ENCODE measurements around the gene TMEM134.
A peak's percentile ranks its signal among the peaks of the same experiment; 100 is the strongest.
"Not testable (repeated sequence)": the region's sequence is repeated elsewhere in the genome, so short reads cannot be mapped to it uniquely, and the experiment has no call there.

TMEM134 gene

DNA sequence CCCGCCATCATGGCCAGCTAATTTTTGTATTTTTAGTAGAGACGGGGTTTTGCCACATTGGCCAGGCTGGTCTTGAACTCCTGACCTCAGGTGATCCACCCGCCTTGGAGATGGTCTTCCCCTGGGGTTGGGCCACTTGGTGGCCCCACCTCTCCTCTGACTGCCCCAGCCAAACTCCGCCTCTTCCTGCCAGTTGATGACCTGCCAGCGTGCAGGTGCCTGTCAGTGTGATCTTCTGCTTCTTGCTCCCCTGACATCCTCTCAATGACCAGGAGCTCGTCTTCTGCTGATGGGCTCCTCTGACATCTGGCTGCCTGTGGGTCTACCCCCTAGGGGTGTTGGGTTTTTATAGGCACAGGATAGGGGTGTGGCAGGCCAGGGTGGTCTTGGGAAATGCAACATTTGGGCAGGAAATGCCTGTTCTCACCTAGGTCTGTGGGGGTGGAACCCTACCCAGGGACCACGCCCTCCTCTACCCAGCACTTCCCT, 16.9 kb upstream of the TMEM134 start:
- DNase-seq (ENCODE audit: low read depth) = not testable (repeated sequence)

DNA sequence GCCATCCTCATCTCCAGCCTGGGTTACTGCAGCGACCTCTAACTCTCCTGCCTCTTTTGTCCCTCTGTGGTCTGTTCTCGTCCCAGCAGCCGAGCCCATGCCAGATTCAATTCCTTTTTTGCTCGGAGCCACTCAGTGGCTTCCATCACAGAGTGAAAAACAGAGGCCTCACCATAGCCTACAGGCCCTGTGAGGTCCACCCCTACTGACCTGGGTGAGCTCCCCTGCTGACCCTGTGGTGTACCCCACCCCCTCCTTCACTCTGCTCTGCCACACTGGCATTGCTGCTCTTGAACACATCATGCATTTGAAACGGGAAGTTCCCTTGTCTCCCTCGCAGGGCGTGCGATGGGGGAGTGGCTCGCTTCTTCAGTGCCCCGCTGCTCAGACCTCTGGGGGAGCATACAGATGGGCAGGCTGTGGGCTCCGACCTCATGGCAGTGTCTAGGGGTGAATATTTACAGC, 15.8 kb upstream of the TMEM134 start:
- DNase-seq (ENCODE audit: low read depth) = peak; percentile 70

DNA sequence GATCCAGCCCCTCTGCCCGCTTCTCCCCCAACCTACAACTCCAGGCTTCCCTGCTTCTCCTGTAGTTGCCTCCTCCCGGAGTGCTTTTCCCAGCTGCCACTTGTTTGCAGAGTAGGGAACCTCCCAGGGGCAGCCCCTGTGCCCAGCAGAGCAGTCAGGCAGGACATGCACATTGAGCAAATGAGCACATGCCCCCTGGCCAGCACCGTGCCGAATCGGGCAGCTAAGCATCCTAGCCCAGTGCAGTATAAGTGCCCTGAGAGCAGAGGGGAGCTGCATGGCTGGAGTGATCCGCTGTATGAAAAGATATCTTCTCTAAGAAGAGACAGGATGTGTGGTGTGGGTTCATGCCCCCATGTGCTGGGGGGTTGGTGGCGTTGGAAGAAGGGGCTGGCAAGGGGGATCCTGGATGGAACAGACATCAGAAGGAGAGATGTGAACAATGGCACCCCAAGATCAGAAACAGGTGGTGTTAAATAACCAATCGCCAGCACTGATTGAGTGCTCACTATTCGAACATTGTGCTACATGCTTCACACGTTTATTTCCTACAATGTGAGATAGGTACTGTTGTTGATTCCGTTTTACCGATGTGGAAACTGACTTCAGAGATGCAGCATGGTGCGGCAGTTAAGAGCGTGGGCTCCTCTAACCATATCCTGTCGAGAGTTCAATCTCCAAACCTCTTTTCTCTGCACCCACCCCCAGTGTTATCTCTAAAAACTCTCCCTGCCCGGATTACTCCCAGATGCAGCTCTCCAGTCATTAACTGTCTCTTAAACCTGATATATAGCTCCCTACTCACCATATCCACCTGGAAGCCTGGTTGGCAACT, 15.0 kb upstream of the TMEM134 start:
- no peak for DNase-seq (ENCODE audit: low read depth)

DNA sequence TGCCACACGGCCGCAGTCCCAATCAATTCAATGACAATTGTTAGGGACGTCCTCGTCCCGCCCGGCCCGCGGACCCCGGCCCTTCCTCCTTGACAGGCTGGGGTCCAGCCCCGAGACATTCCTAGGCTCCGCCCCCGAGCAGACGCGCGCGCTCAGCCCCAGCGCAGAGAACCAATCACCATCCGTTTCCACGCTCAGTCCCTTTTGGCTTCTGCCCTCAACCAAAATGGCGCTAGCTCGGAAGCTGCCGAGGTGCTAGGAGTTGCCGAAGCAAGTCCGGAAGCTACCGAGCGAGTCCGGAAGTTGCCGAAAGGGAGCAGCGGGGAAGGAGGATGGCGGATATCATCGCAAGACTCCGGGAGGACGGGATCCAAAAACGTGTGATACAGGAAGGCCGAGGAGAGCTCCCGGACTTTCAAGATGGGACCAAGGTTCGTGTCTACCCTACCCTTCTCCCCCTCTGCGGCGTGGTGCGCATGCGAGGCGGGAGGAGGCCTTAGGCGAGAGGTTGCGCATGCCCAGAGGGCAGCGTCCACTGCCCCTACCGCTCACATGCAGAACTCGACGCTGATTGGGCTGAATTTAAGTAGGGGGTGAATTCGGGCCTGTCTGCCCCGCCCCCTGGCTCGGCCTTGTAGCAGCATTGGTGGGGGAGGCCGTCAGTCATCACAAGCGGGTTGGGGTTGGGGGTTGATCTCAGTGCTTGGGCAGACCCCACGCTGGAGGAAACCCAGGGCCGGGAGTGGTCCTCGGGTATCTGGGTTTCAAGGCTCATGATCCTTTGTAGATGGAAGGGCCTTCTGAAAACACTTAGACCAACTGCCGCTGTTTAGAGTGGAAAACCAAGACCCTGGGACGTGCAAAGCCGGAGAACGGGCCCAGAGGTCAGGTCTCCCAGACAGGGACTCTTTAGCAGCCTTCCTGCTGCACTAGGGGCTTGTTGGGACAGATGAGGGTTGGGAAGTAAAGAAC, 14.1 kb upstream of the TMEM134 start, which contains the start of gene AIP:
Gene AIP, plus strand, starts transcription at position 200 of the 972 bp plus-strand sequence. Its CDS starts 133 bp downstream, at position 333.
- DNase-seq (ENCODE audit: low read depth) = peak; percentile 96

DNA sequence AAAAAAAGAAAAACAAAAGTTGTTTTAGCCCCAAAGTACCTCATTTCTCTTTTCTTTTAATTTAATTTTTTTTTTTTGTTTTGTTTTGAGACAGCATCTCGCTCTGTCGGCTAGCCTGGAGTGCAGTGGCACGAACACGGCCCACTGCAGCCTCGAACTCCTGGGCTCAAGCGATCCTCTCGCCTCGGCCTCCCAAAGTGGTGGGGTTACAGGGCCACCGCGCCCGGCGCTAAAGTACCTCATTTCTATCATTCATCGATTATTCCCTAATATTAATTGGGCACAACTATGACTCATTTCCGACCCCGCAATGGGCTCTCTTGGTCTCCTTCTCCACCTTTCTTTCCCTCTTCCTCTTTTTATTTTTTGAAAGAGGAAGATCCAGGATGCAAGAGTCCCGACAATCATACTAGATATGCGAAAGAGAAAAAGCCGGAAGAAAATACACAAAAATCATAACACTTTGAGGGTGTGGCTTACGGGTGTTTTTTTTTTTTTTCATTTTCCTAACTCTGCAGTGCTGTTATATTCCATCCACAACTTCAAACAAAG, 13.3 kb upstream of the TMEM134 start:
- DNase-seq (ENCODE audit: low read depth) = no peak

DNA sequence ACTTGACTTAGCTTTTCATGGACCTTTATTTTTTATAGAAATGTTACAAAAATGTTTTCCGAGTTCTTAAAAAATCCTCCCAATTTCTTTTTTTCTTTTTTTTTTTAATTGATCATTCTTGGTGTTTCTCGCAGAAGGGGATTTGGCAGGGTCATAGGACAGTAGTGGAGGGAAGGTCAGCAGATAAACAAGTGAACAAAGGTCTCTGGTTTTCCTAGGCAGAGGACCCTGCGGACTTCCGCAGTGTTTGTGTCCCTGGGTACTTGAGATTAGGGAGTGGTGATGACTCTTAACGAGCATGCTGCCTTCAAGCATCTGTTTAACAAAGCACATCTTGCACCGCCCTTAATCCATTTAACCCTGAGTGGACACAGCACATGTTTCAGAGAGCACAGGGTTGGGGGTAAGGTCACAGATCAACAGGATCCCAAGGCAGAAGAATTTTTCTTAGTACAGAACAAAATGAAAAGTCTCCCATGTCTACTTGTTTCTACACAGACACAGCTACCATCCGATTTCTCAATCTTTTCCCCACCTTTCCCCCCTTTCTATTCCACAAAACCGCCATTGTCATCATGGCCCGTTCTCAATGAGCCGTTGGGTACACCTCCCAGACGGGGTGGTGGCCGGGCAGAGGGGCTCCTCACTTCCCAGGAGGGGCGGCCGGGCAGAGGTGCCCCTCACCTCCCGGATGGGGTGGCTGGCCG, 8.4 kb upstream of the TMEM134 start:
- not testable (repeated sequence) for DNase-seq (ENCODE audit: low read depth)

DNA sequence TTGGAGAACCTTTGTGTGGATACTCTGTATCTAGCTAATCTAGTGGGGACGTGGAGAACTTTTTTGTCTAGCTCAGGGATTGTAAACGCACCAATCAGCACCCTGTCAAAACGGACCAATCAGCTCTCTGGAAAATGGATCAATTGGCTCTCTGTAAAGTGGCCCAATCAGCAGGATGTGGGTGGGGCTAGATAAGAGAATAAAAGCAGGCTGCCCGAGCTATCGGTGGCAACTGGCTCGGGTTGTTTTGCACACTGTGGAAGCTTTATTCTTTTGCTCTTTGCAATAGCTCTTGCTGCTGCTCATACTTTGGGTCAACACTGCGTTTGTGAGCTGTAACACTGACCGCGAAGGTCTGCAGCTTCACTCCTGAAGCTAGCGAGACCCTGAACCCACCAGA, 7.6 kb upstream of the TMEM134 start:
- DNase-seq (ENCODE audit: low read depth) = not testable (repeated sequence)

DNA sequence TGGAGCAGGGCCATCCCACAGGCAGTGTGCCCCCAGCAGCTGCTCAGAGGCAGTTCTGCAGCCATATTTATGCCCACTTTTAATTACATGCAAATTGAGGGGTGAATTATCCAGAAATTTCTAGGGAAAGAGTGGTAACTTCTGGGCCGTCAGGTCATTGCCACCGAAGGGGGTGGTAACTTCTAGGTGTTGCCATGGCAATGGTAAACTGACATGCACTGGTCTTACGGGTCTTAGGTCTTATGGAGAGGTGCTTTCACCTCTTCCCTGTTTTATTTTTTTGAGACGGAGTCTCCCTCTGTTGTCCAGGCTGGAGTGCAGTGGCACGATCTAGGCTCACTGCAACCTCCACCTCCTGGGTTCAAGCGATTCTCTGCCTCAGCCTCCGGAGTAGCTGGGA, 3.8 kb upstream of the TMEM134 start:
- no peak for DNase-seq (ENCODE audit: low read depth)

DNA sequence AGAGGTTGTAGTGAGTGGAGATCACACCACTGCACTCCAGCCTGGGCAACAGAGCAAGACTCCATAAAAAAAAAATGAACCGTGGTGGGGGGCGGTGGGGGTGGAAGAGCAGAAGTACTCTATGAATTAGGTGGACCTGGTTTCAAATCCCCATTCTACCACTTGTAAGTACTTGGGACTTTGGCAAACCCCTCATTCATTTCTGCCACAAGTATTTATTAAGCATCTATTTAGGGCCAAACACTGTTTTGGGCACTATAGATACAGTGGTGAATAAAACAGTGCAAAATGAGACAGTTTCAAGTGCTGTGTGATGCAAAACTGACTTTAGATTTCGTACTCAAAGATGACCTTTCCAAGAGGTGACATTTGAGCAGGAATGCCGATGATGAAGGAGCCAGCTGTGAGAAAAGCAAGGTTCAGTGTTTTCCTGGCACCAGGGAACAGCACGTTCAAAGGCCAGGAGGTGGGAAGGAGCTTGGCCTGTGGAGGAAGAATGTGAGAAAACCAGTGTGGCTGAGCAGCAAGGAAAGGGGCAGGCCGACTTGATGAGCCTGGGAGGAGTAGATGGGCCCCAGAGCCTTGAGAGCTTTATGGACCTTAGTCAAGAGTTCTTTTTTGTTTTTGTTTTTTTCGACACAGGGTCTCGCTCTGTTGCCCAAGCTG, 1.4 kb upstream of the TMEM134 start:
- no peak for DNase-seq (ENCODE audit: low read depth)

DNA sequence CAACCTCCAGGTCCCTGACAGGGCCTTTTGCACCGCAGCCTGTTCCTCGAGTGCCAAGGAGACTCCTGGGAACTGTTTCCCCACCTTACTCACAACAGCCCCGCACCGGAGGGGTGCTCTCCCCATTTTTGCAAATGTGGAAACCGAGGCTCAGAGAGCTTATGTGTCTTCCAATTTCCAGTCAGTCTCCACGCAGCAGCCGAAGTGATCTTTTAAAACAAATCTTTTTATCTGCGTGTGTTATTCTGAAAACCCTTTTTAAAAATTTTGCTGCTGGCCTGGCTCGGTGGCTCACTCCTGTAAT, 409 bp upstream of the TMEM134 start:
- no peak for DNase-seq (ENCODE audit: low read depth)

DNA sequence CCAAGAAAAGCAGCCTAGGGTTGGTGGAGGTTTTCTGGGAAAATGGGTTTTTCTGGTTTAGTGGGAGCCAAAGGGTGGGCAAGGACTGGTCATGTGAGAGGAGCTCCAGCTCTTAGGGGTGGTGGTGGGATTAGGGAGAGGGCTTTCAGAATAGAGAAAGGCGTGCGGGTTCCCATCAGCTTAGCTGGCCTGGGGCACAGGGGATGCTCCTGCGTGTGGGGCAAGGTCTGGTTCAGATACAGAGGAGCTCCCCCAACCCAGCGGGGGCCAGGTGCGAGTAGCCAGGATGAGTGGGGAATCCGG, 644 bp downstream of the TMEM134 start:
- no peak for DNase-seq (ENCODE audit: low read depth)

DNA sequence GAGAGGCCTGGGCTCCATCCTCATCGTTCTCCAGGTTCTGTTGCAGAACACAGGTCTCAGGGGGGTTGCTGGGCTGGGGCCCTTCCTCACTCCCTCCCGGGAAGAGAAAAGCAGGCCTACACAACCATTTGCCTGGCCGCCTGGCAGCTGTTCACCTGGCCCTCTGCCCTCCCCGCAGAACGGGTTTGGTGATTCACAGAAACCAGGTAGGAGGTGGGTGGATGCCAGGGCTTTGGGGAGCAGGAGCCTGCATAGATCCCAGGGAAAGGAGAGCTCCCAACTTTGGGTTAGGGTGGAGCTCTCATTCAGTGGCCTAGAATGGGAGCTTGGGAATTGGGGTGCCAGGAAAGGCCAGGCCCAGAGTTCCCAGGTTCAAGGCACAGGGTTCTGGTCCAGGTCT, 995 bp downstream of the TMEM134 start:
- DNase-seq (ENCODE audit: low read depth) = no peak

DNA sequence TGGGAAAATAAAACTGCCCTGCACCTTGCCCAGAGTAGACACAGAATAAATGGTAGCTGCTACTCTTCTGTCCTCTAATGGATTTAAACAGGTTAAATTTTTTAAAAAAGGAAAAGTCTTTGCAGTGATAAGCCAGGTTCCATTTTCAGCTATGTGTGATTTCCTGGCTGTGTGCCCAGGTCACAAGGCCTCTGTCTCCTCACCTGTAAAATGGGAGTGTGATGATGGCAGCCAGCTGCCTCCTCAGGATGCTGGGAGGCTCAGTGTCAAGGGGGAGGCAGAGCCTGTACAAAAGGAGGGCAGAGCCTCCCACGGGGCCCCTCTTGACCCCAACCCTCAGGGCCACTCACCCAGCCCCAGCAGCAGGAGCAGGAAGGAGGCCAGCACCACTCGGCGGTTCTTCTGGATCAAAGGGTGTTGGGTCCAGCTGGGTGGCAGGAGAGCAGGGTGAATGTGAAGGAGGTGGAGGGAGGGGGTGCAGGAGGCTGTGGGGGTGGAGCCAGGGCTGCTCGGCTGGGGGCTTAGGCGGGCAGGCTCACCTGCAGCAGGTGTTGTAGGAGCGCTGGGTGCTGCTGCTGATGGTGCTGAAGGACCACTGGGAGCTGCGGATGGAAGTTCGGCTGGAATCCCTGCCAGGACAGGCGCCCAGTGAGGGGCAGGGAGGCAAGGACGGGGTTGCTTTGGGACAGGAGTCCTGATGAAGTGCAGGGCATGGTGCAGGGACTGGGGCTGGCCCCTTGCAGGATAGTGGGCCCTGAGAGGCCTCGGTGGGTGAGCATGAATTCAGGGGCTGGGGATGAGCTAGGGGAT, 1.9 kb downstream of the TMEM134 start:
- no peak for DNase-seq (ENCODE audit: low read depth)

DNA sequence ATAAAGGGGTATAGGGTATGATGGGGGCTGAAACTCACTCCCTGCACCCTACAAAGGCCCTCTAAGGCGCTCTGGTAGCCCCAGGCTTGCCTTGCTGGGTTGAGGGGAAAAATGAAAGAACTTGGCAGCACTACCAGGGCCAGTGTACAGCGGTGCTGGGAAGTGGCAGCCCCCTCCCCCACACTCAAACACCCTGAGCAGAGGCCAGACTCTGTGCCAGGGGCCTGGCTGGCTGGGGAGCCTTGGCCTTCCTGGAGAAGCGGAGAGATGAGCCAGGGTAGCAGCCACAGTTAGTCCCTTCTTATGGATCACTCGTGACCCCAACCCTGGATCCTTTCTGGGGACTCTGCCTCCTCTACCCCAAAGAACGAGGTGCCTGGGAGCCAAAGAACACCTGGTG, 2.7 kb downstream of the TMEM134 start:
- no peak for DNase-seq (ENCODE audit: low read depth)

DNA sequence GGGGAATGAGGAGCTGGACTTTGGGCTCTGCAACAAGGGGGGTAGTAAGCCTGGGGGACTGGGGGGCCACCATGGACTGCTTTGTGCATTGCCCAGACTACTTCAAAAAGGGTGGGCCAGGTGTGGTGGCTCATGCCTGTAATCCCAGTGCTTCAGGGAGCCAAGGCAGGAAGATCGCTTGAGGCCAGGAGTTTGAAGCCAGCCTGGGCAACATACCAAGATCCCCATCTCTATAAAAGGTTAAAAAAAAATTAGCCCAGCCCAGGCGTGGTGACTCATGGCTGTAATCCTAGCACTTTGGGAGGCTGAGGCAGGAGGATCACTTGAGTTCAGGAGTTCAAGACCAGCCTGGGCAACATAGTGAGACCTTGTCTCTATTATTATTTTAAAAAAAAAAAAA, 3.5 kb downstream of the TMEM134 start:
- DNase-seq (ENCODE audit: low read depth) = not testable (repeated sequence)

DNA sequence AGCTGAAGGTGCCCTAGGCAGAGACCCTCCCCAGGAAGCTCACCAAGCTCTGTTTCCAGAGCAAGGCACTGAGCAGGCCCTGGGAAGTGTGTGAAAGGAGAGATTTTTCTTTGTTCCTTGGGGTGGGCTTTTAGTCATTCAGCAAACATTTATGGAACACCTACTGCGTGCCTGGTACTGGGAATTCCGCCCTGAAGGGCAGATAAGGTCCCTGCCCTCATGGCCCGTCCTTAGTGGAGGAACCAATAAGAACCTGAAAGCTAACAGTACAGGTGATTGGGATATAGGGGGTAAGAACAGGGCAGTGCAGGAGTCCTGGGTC, 3.9 kb downstream of the TMEM134 start:
- DNase-seq (ENCODE audit: low read depth) = no peak

DNA sequence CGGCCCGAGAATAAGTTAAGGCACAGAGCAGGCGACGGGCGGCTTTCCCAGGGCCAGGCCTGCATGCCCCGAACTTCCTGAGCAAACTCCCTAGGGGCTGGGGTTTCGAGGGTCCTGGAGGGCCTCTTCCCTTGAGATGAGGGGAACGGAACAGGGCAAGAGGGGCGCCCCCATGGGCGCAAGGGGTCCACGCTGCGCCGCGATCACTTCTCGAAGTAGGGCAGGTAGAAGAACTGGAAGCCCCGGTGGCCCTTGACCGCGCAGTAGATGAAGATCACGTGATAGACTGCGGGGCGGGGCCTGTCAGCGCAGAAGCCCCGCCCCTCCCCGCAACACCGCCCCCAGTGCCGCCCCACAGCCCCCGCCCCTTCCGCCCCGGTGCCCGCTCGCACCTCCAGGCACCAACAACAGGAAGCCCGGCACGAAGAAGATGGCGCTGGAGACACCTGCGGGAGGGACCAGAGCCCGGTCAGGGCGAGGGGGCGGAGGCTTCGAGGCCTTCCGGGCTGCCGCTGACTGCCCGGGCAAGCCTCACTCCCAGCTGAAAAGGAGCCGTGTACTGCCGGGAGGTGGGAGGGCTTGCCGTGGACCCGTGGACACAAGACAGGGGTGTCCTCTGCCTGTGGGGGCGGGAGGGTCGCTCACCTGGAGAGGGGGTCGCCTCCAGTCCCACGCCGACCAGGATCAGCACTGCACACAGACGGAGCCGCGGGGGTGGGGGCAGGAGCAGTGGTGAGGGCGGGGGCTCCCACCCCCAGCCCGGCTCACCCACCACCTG, 4.5 kb downstream of the TMEM134 start:
- DNase-seq (ENCODE audit: low read depth) = peak; percentile 91

DNA sequence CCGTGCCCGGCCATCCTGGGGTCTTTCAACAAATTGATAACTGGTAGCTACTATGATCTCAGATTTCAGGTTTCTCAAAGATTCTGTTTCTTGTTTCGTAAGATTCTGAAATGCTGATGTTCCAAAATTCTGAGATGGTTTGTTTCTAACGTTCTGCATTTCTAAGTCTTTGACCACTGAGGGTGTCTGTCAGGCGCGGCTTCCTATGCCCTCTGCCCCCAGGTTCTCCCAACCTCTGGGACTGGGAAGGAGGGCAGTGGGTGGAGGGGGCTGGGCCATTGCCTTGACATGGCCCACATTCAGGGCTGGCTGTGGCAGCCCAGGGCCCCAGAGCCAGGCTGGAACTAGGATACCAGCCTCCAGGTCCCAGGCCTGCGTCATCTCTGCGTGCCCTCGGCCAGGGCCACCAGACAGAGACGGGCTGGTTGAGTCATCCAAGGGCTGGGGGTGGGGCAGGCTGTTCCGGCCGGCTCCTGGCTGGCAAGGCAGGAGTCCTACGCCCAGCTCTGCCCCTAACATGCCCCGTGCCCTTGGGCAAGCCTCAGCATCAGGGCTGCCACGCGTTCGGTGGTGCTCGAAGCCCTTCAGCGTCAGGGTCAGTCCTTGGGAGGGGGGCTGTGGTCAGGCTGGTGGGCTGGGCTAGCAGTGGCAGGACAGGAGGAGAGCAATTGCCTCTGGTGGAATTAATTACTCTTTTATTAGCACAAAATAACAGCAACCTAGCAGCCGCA, 5.2 kb downstream of the TMEM134 start:
- DNase-seq (ENCODE audit: low read depth) = no peak

DNA sequence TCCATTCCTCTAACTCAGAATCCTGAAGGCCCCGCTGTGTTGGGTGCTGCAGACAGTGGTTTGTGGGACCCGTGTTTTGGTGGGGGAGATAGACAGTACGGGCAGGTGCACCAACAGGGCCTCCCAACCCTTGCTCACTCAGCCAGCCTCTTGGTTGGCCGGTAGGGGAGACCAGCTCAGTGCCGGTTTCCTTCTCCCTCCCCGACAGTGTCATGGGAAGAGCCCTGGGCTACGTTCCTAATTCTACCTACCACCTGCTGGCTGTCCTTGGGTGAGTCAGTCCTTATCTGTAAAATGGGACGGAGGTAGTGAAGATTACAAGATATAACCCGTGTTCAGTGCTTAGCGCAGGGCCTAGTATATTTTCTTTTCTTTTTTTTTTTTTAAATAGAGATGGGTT, 5.9 kb downstream of the TMEM134 start:
- no peak for DNase-seq (ENCODE audit: low read depth)

All from CMK (cell line).